H1 (cell line): ENCODE data around the gene GRM7.

ENCODE experiments used
- ATF3 ChIP-seq: IDR thresholded peaks from 2 replicates; pipeline ENCODE4 v1.6.1; 2011; ENCODE audit warnings: low read depth, mild to moderate bottlenecking, low read length; ENCODE audit not compliant: insufficient read depth
- CHD2 ChIP-seq: IDR thresholded peaks from 2 replicates; pipeline ENCODE4 v1.6.1; 2012; ENCODE audit warnings: low read length, improper control_type of control experiment
- CREB1 ChIP-seq: IDR thresholded peaks from 2 replicates; pipeline ENCODE4 v1.6.1; 2012; ENCODE audit warnings: inconsistent platforms
- CTCF ChIP-seq, 3 experiments: IDR thresholded peaks; 1 replicate in 2 of 3; 2 replicates in 1 of 3; pipeline versions ENCODE4 v1.5.1 to v1.6.1; 2011; ENCODE audit warnings: low read length in 3 of 3, mild to moderate bottlenecking in 3 of 3, inconsistent platforms in 2 of 3, low read depth in 1 of 3, moderate library complexity in 1 of 3; ENCODE audit not compliant: insufficient read depth in 1 of 3; ENCODE audit errors: control extremely low read depth in 1 of 3
- EZH2 ChIP-seq: fragments of 200-600 bp; sonication (generic); IDR thresholded peaks from 2 replicates; pipeline ENCODE4 v1.7.1; 2012; ENCODE audit warnings: low read depth, mild to moderate bottlenecking, moderate library complexity, low read length, inconsistent platforms; ENCODE audit not compliant: severe bottlenecking
- POLR2A ChIP-seq, 2 experiments: IDR thresholded peaks; 1 replicate in 1 of 2; 2 replicates in 1 of 2; pipeline ENCODE4 v1.6.1; 2011; ENCODE audit warnings: low read depth in 2 of 2, low read length in 2 of 2, mild to moderate bottlenecking in 2 of 2; ENCODE audit errors: control extremely low read depth in 1 of 2
- POLR2AphosphoS5 ChIP-seq: IDR thresholded peaks from 2 replicates; pipeline ENCODE4 v1.6.1; 2011; ENCODE audit warnings: low read depth, low read length
- POU5F1 ChIP-seq: IDR thresholded peaks from 2 replicates; pipeline ENCODE4 v1.6.1; 2011; ENCODE audit warnings: low read depth, mild to moderate bottlenecking, low read length, moderate library complexity
- RNF2 ChIP-seq: fragments of 200-900, 300-1000 bp; sonication (generic); IDR thresholded peaks from 2 replicates; pipeline ENCODE4 v1.7.1; 2016; ENCODE audit warnings: borderline replicate concordance, low read depth, mild to moderate bottlenecking, antibody characterized with exemption, low read length; ENCODE audit not compliant: poor library complexity, severe bottlenecking; ENCODE audit errors: missing control alignments
- SP2 ChIP-seq: IDR thresholded peaks from 2 replicates; pipeline ENCODE4 v1.6.1; 2012; ENCODE audit warnings: mild to moderate bottlenecking, low read length, inconsistent platforms
- TAF7 ChIP-seq: optimal IDR thresholded peaks from 2 replicates; pipeline ENCODE3; 2011; ENCODE audit warnings: low read depth, mild to moderate bottlenecking, inconsistent platforms, low read length, moderate library complexity, borderline replicate concordance
- TF ChIP-seq, protein P1 (sequence below): IDR thresholded peaks from 2 replicates; pipeline ENCODE4 v1.6.1; 2011; ENCODE audit warnings: low read length, improper control_type of control experiment
- TF ChIP-seq, protein P2 (sequence below): IDR thresholded peaks from 2 replicates; pipeline ENCODE4 v1.6.1; 2012; ENCODE audit warnings: inconsistent platforms

DNA sequence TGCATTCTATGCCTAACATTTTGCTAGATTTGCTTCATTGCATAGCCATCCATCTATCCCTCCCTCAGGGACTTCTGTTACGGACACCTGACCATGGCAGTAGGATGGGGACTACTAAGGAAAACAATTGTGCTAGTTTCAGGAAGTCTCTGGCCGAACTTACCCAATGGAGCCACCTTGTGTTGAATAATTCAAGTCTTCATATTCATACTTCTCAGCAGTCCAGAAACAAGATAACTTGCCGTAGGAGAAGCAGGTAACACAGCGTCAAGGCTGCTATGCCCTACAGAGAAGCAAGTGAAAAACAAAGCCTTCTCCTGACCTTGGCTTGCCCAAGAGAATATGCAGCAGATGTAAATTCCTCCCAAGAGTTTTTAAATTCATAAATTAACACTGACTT, 685.3 kb downstream of the GRM7 start:
- no peak for TF ChIP-seq ATF3
- TF ChIP-seq POLR2A (IDR thresholded peaks at IDR 0.05; ENCODE audit: control extremely low read depth in 1 of 2, low read depth in 2 of 2, low read length in 2 of 2) = no peak
- TF ChIP-seq RNF2 = no peak
- TF ChIP-seq CTCF (IDR thresholded peaks at IDR 0.05; ENCODE audit: control extremely low read depth in 1 of 3, insufficient read depth in 1 of 3, low read depth in 1 of 3, low read length in 3 of 3) = no peak
- TF ChIP-seq, protein P1, sequence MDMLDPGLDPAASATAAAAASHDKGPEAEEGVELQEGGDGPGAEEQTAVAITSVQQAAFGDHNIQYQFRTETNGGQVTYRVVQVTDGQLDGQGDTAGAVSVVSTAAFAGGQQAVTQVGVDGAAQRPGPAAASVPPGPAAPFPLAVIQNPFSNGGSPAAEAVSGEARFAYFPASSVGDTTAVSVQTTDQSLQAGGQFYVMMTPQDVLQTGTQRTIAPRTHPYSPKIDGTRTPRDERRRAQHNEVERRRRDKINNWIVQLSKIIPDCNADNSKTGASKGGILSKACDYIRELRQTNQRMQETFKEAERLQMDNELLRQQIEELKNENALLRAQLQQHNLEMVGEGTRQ = no peak
- TF ChIP-seq EZH2 = no peak
- no peak for TF ChIP-seq POU5F1
- TF ChIP-seq, protein P2, sequence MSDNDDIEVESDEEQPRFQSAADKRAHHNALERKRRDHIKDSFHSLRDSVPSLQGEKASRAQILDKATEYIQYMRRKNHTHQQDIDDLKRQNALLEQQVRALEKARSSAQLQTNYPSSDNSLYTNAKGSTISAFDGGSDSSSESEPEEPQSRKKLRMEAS = no peak
- no peak for TF ChIP-seq CHD2
- no peak for TF ChIP-seq CREB1
- no peak for TF ChIP-seq TAF7
- no peak for TF ChIP-seq POLR2AphosphoS5
- no peak for TF ChIP-seq SP2
